GM12875 (cell line): ENCODE results near the gene TH.
A peak's percentile ranks its signal among the peaks of the same experiment; 100 is the strongest.
"Not testable (repeated sequence)": the region's sequence is repeated elsewhere in the genome, so short reads cannot be mapped to it uniquely, and the experiment has no call there.

Source experiments
- H3K4me3 ChIP-seq: one replicate; pipeline ENCODE4 v1.5.1; 2011; ENCODE audit warnings: low read depth, low read length, control low read depth
- CTCF ChIP-seq: IDR thresholded peaks from 2 replicates; pipeline ENCODE4 v1.5.1; 2011; ENCODE audit warnings: low read depth, mild to moderate bottlenecking, control low read depth, inconsistent platforms, low read length, moderate library complexity, borderline replicate concordance; ENCODE audit not compliant: insufficient read depth

The TH gene

GRCh38 chr11:2198621-2199365 lies 27.2 kb upstream of the TH start:
- TF ChIP-seq CTCF, result no peak
- no peak overlapping the region for H3K4me3 ChIP-seq

- no peak for TF ChIP-seq CTCF
- no peak overlapping the region for H3K4me3 ChIP-seq
Observed at GRCh38 chr11:2197771-2198520, 26.3 kb upstream of the TH start.

- TF ChIP-seq CTCF, result peak; percentile 90
Observed at GRCh38 chr11:2196970-2197770, 25.6 kb upstream of the TH start.

GRCh38 chr11:2195756-2196088 lies 24.1 kb upstream of the TH start:
- no peak overlapping the region for H3K4me3 ChIP-seq
- no peak for TF ChIP-seq CTCF

More at GRCh38 chr11:2196970-2197770, 25.6 kb upstream of the TH start:
- H3K4me3 ChIP-seq, result no peak overlapping the region

GRCh38 chr11:2194877-2195755 lies 23.5 kb upstream of the TH start:
- TF ChIP-seq CTCF, result peak; percentile 97
- H3K4me3 ChIP-seq, result no peak overlapping the region

- H3K4me3 ChIP-seq, result not testable (repeated sequence)
Observed at GRCh38 chr11:2193888-2194595, 22.4 kb upstream of the TH start.
